WTC11 (cell line): ENCODE results near the gene TLCD3B.

Source experiments
- CBFB ChIP-seq: sonication (generic); formaldehyde crosslinking; IDR thresholded peaks from 2 replicates; pipeline ENCODE4 v1.8.1; 2022; ENCODE audit warnings: mild to moderate bottlenecking, low read depth, missing genetic modification reagents
- ESRRA ChIP-seq: sonication (generic); formaldehyde crosslinking; IDR thresholded peaks from 2 replicates; pipeline ENCODE4 v1.8.1; 2022; ENCODE audit warnings: mild to moderate bottlenecking, missing genetic modification reagents, borderline replicate concordance
- GABPB1 ChIP-seq: sonication (generic); formaldehyde crosslinking; IDR thresholded peaks from 2 replicates; pipeline ENCODE4 v1.8.1; 2023; ENCODE audit warnings: mild to moderate bottlenecking, missing genetic modification reagents
- GRHL2 ChIP-seq: fragments of 250-450 bp; sonication (Bioruptor Pico); IDR thresholded peaks from 2 replicates; pipeline ENCODE4 v1.8.0; 2022; ENCODE audit warnings: mild to moderate bottlenecking, moderate library complexity; ENCODE audit not compliant: insufficient replicate concordance, severe bottlenecking
- MAX ChIP-seq: sonication (generic); formaldehyde crosslinking; IDR thresholded peaks from 2 replicates; pipeline ENCODE4 v1.8.0; 2022; ENCODE audit warnings: mild to moderate bottlenecking, missing genetic modification reagents
- MYBL2 ChIP-seq: sonication (generic); formaldehyde crosslinking; IDR thresholded peaks from 2 replicates; pipeline ENCODE4 v1.8.1; 2023; ENCODE audit warnings: mild to moderate bottlenecking, moderate library complexity, missing genetic modification reagents
- ZNF263 ChIP-seq: sonication (generic); formaldehyde crosslinking; IDR thresholded peaks from 2 replicates; pipeline ENCODE4 v1.8.1; 2022; ENCODE audit warnings: low read depth, mild to moderate bottlenecking, moderate library complexity, missing genetic modification reagents
- ZNF416 ChIP-seq: fragments of 250-450 bp; sonication (Bioruptor Pico); IDR thresholded peaks from 2 replicates; pipeline ENCODE4 v1.9.0; 2021; ENCODE audit warnings: mild to moderate bottlenecking, inconsistent platforms
- TF ChIP-seq, protein P1 (sequence below): fragments of 200-600 bp; IDR thresholded peaks from 2 replicates; pipeline ENCODE4 v1.8.0; 2022; ENCODE audit warnings: antibody characterized with exemption
- TF ChIP-seq, protein P2 (sequence below): fragments of 250-450 bp; sonication (Bioruptor Pico); conservative IDR thresholded peaks from 2 replicates; pipeline ENCODE4 v1.9.0; 2021; ENCODE audit warnings: mild to moderate bottlenecking

DNA sequence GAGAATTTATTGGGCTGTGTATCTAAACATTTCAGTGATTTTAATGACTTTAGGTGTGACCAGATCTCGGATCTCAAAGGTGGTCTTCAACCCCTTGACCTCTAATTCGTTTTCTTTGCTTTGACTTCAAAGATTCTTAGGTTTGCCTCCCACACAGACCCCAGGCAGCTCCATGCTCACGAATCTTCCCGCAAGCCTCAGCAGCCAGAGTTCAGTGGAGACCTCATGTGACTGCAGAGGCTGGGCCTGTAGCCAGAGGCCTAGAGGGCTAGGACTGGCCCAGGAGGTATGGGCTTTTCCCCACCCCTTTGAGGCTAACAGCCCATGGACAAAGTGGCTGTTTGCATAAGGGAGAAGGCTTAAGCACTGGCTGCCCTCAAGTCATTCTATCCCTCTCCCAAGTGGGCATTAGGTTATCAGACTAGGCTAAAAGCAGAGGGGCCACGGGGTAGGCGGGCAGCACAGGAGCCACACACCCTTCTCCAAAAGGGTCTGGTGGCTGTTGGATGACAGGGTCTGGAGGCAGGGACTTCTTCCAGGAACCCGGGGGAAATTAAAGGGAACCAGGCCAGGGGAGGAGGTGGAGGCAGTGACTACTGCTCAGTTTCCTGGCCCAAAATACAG lies 38.6 kb downstream of the TLCD3B start:
- TF ChIP-seq MYBL2 = no peak
- TF ChIP-seq, protein P1, sequence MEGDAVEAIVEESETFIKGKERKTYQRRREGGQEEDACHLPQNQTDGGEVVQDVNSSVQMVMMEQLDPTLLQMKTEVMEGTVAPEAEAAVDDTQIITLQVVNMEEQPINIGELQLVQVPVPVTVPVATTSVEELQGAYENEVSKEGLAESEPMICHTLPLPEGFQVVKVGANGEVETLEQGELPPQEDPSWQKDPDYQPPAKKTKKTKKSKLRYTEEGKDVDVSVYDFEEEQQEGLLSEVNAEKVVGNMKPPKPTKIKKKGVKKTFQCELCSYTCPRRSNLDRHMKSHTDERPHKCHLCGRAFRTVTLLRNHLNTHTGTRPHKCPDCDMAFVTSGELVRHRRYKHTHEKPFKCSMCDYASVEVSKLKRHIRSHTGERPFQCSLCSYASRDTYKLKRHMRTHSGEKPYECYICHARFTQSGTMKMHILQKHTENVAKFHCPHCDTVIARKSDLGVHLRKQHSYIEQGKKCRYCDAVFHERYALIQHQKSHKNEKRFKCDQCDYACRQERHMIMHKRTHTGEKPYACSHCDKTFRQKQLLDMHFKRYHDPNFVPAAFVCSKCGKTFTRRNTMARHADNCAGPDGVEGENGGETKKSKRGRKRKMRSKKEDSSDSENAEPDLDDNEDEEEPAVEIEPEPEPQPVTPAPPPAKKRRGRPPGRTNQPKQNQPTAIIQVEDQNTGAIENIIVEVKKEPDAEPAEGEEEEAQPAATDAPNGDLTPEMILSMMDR = no peak
- no peak for TF ChIP-seq GRHL2 (CRISPR knock-in tag)
- no peak for TF ChIP-seq ZNF416 (CRISPR knock-in tag)
- no peak for TF ChIP-seq MAX (CRISPR knock-in tag)
- TF ChIP-seq GABPB1 (CRISPR knock-in tag) = no peak
- TF ChIP-seq ZNF263 (CRISPR knock-in tag) = no peak
- no peak for TF ChIP-seq CBFB (CRISPR knock-in tag)
- TF ChIP-seq, protein P2, sequence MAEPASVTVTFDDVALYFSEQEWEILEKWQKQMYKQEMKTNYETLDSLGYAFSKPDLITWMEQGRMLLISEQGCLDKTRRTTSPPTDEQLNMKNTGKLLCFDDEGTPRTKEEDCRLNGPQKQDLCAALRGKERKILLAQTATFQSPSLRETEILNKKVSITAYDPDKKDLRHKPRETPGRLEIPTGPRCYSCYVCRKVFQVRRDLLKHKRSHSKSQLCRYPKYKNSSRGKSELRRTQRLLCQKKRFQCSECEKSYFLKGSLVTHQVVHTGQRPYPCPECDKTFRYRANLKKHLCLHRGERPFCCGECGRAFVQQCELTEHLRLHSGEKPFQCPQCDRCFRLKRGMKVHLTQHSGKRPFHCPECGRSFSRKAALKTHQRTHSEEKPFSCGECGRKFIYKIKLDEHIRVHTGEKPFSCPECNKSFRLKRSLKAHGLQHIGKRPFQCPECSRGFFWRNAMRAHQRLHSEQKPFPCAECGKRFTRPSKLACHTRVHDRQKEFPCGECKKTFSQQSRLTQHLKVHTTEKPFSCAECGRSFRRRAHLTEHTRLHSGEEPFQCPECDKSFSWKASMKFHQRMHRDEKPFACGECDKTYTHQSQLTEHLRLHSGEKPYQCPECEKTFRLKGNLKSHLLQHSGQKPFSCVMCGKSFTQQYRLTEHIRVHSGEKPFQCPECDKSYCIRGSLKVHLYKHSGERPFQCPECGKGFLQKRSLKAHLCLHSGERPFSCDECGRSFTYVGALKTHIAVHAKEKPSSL = no peak
- TF ChIP-seq ESRRA = no peak
